RWPE1 (cell line): ENCODE measurements around the gene ZAR1.
A peak's percentile ranks its signal among the peaks of the same experiment; 100 is the strongest.
"Not testable (repeated sequence)": the region's sequence is repeated elsewhere in the genome, so short reads cannot be mapped to it uniquely, and the experiment has no call there.

ENCODE experiments used
- CTCF ChIA-PET: fragments of 350-600 bp; sonication (Branson Sonifier 250); formaldehyde crosslinking; extraction: SDS; loops from one replicate; lab custom pipeline; 2021; lab: Yijun Ruan, JAX
- POLR2A ChIA-PET: fragments of 400-600 bp; formaldehyde crosslinking; extraction: SDS; loops from one replicate; lab custom pipeline; 2020; ENCODE audit warnings: antibody characterized with exemption; ENCODE audit not compliant: low non-redundant PET; lab: Yijun Ruan, JAX
- DNase-seq: peaks from one replicate; pipeline ENCODE4 v3.0.0; 2012; ENCODE audit warnings: low spot score
- H3K27ac ChIP-seq: fragments of 450-650 bp; 2 replicates; pipeline ENCODE4 v1.5.1; 2017
- TF ChIP-seq, protein P1 (sequence below): fragments of 450-650 bp; conservative IDR thresholded peaks from 2 replicates; pipeline ENCODE4 v1.5.1; 2017; ENCODE audit warnings: low read depth, mild to moderate bottlenecking

The ZAR1 gene, protein sequence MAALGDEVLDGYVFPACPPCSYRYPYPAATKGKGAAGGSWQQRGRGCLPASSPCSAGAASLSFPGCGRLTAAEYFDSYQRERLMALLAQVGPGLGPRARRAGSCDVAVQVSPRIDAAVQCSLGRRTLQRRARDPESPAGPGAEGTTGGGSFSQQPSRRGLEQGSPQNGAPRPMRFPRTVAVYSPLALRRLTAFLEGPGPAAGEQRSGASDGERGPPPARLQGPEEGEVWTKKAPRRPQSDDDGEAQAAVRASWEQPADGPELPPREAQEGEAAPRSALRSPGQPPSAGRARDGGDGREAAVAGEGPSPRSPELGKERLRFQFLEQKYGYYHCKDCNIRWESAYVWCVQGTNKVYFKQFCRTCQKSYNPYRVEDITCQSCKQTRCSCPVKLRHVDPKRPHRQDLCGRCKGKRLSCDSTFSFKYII

DNA sequence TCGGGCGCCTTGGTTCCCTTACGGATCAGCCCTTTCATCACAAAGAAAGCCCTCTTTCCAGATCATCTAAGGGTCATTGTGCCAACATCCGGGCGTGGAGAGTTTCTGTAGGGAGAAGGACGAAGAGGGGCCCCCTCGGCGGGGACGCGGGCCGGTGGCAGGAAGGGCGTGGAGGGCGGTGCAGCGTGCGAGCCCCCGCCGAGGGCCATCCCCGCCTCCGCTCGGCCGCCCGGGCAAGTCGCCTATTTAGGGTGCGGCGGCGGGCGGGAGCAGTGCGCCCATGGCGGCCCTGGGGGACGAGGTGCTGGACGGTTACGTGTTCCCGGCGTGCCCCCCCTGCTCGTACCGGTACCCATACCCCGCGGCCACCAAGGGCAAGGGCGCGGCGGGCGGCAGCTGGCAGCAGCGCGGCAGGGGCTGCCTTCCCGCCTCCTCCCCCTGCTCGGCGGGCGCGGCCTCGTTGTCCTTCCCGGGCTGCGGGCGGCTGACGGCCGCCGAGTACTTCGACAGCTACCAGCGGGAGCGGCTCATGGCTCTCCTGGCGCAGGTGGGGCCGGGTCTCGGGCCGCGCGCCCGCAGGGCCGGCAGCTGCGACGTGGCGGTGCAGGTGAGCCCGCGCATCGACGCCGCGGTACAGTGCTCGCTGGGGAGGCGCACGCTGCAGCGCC is at the start of gene ZAR1:
Gene ZAR1, plus strand, starts transcription at position 241 of the 668 bp plus-strand sequence. Its CDS starts 40 bp downstream, at position 281.
- H3K27ac ChIP-seq: no peak within 1 kb of the TSS
- peak; percentile 25 for DNase-seq
- TF ChIP-seq, protein P1, sequence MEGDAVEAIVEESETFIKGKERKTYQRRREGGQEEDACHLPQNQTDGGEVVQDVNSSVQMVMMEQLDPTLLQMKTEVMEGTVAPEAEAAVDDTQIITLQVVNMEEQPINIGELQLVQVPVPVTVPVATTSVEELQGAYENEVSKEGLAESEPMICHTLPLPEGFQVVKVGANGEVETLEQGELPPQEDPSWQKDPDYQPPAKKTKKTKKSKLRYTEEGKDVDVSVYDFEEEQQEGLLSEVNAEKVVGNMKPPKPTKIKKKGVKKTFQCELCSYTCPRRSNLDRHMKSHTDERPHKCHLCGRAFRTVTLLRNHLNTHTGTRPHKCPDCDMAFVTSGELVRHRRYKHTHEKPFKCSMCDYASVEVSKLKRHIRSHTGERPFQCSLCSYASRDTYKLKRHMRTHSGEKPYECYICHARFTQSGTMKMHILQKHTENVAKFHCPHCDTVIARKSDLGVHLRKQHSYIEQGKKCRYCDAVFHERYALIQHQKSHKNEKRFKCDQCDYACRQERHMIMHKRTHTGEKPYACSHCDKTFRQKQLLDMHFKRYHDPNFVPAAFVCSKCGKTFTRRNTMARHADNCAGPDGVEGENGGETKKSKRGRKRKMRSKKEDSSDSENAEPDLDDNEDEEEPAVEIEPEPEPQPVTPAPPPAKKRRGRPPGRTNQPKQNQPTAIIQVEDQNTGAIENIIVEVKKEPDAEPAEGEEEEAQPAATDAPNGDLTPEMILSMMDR: no peak
- POLR2A ChIA-PET: no interaction called here
- CTCF ChIA-PET: interaction anchor here (0.6 kb wide), 1 partner anchor 88 kb away, joined by 3 read pairs; no protein-coding TSS in a partner anchor

DNA sequence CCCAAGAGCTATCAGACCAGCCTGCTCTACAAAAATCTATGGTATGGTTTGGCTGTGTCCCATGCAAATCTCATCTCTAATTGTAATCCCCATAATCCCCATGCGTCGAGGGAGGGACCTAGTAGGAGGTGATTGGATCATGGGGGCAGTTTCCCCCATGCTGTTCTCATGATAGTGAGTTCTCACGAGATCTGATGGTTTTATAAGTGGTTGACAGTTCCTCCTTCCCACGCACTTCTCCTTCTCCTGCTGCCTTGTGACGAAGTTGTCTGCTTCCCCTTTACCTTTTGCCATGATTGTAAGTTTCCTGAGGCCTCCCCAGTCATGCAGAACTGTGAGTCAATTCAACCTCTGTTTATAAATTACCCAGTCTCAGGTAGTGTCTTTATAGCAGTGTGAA is 49.1 kb upstream of the ZAR1 start:
- H3K27ac ChIP-seq, CTCF ChIA-PET, POLR2A ChIA-PET, DNase-seq: not testable (repeated sequence)

DNA sequence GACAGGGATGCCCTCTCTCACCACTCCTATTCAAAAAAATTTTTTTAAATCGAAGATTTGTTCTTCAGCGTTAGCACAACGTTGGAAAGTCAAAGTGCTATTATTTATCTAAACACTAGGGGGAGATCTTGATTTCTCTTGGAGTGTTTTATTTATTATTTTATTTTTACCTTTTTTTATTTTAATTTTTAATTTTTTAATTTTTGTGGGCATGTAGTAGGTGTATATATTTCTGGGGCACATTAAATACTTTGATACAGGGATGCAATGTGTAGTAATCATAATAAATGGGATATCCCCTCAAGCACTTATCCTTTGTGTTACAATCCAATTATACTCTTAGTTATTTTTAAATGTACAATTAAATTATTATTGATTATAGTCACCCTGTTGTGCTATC is 44.3 kb upstream of the ZAR1 start:
- H3K27ac ChIP-seq: no peak overlapping the region
- TF ChIP-seq, protein P1: peak; percentile 62
- ChIA-PET POLR2A (no interaction called here), CTCF (no interaction called here)
- DNase-seq: peak; percentile 26

DNA sequence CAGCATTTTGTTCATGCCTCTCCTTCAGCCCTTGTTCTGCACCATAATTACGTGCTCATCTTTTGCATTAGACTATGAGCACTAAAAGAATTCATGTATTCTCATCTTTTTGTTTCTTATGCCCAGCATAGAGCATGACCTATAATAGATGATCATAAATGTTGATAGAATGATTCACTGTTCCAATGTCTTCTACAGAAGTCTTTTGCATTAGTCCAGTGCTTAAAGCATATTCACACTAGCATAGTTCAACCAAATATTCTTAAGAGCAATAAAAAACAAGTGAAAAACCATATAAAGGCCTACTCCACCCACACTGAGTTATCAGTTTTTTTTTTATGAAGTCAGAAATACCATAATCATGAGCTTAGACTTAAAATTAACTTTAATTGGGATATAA is 43.4 kb upstream of the ZAR1 start:
- H3K27ac ChIP-seq: no peak overlapping the region
- CTCF ChIA-PET: interaction anchor here (0.6 kb wide), 2 partner anchors 118 to 132 kb away, joined by 3 to 5 read pairs; no protein-coding TSS in a partner anchor
- TF ChIP-seq, protein P1: no peak
- no peak for DNase-seq
- POLR2A ChIA-PET: no interaction called here

DNA sequence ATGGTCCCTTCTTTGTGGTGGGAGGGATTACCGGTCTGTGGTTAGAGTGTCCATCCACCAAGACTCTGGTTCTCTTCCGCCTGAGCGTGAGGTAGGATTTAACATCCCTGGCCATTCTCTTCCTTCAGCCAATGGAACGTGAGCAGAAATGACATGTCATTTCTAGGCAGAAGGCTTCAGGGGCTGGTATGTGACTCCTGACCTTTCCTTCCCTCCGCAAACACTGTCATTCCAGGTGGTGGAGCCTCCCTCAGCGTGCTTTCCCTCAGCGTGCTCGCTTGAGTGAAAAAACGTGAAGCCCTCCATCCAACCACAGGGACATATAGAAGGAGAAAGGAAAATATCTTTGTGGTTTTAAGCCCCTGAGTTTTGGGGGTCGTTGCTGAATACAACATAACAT is 40.9 kb upstream of the ZAR1 start:
- no peak for DNase-seq
- TF ChIP-seq, protein P1: no peak
- ChIA-PET POLR2A (no interaction called here), CTCF (no interaction called here)
- H3K27ac ChIP-seq: no peak overlapping the region

DNA sequence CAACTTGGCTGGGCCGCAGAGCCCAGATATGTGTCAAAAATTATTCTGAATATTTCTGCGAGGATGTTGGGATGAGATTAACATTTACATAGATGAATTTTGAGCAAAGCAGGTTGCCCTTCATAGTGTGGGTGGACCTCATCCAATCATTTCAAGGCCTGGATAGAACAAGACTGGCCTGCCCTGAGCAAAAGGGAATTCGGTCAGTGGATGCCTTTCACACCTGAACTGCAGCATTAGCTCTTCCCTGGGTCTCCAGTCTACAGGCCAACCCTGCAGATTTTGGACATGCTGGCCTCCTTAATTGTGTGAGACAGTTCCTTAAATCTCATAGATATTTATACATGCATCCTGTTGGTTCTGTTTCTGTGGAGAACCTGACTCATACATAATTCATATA is 39.3 kb upstream of the ZAR1 start:
- ChIA-PET POLR2A (no interaction called here), CTCF (no interaction called here)
- no peak overlapping the region for H3K27ac ChIP-seq
- TF ChIP-seq, protein P1: no peak
- no peak for DNase-seq

DNA sequence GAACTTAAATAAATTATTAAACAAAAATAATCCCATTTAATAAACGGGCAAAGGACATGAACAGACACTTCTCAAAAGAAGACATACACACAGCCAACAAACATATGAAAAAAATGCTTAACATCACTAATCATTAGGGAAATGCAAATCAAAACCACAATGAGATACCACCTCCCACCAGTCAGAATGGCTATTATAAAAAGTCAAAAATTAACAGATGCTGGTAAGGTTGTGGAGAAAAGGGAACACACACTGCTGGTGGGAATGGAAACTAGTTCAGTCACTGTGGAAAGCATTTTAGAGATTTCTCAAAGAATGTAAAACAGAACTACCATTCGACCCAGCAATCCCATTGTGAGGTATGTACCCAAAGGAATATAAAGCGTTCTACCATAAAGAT is 38.4 kb upstream of the ZAR1 start:
- DNase-seq, CTCF ChIA-PET, H3K27ac ChIP-seq, POLR2A ChIA-PET: not testable (repeated sequence)
